ENCODE measurements around the gene GNLY. TPM values are rescaled to one million over a fixed set of nuclear protein-coding genes. Genes with fewer than 3 reads are reported as not detected.

The GNLY gene
- total RNA-seq, 1 donor: not detected

GRCh38 chr2:85747441-85747840 lies 53.3 kb downstream of the GNLY start:
- H3K4me3 ChIP-seq (ENCODE audit: low read depth, low read length): no peak overlapping the region
- TF ChIP-seq, protein P1, sequence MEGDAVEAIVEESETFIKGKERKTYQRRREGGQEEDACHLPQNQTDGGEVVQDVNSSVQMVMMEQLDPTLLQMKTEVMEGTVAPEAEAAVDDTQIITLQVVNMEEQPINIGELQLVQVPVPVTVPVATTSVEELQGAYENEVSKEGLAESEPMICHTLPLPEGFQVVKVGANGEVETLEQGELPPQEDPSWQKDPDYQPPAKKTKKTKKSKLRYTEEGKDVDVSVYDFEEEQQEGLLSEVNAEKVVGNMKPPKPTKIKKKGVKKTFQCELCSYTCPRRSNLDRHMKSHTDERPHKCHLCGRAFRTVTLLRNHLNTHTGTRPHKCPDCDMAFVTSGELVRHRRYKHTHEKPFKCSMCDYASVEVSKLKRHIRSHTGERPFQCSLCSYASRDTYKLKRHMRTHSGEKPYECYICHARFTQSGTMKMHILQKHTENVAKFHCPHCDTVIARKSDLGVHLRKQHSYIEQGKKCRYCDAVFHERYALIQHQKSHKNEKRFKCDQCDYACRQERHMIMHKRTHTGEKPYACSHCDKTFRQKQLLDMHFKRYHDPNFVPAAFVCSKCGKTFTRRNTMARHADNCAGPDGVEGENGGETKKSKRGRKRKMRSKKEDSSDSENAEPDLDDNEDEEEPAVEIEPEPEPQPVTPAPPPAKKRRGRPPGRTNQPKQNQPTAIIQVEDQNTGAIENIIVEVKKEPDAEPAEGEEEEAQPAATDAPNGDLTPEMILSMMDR (IDR thresholded peaks at IDR 0.05; ENCODE audit: insufficient read depth, low read length): no peak
- DNase-seq (ENCODE audit: low read depth): no peak

GRCh38 chr2:85748039-85748734 lies 54.0 kb downstream of the GNLY start:
- H3K4me3 ChIP-seq (ENCODE audit: low read depth, low read length): no peak overlapping the region
- no peak for DNase-seq (ENCODE audit: low read depth)
- TF ChIP-seq, protein P1 (IDR thresholded peaks at IDR 0.05; ENCODE audit: insufficient read depth, low read length): no peak

Small RNA genes lying within 50 kb of the gene (small RNA-seq; reads per million reads assigned to genes)
- gene RNU1-38P: 0.19 reads per million

Other genes with a start within 250 kb of the GNLY start
- 161 and 179 TPM in 2 replicates for gene MAT2A, start 155.2 kb upstream of the GNLY start, total RNA-seq (ENCODE audit: low replicate concordance)
- 26.7 and 43.3 TPM in 2 replicates for gene GGCX, start 132.9 kb upstream of the GNLY start, total RNA-seq (ENCODE audit: low replicate concordance)
- 0.54 and 1.7 TPM in 2 replicates for gene VAMP8, start 116.8 kb upstream of the GNLY start, total RNA-seq (ENCODE audit: low replicate concordance)
- gene VAMP5, start 109.9 kb upstream of the GNLY start, total RNA-seq (ENCODE audit: low replicate concordance): 33.8 and 56.2 TPM in 2 replicates
- gene RNF181, start 98.6 kb upstream of the GNLY start, total RNA-seq (ENCODE audit: low replicate concordance): 86.7 and 213 TPM in 2 replicates
- gene TMEM150A, start 91.7 kb upstream of the GNLY start, total RNA-seq (ENCODE audit: low replicate concordance): 7.4 and 8.6 TPM in 2 replicates
- gene C2orf68, start 82.3 kb upstream of the GNLY start, total RNA-seq (ENCODE audit: low replicate concordance): 4.6 and 22.2 TPM in 2 replicates
- gene USP39, start 78.2 kb upstream of the GNLY start, total RNA-seq (ENCODE audit: low replicate concordance): 45.6 and 251 TPM in 2 replicates
- 0.09 TPM in 1 of 2 replicates, not detected in the other for gene SFTPB, start 26.2 kb upstream of the GNLY start, total RNA-seq (ENCODE audit: low replicate concordance)
- 17.0 and 22.0 TPM in 2 replicates for gene ATOH8, start 59.6 kb downstream of the GNLY start, total RNA-seq (ENCODE audit: low replicate concordance)
- 19.4 and 87.6 TPM in 2 replicates for gene ST3GAL5, start 194.6 kb downstream of the GNLY start, total RNA-seq (ENCODE audit: low replicate concordance)